Measurements from ENCODE around the gene DLGAP1. TPM values are rescaled to one million over a fixed set of nuclear protein-coding genes. Genes with fewer than 3 reads are reported as not detected.

DLGAP1 gene
- total and polyA plus RNA-seq, 2 of the 13 experiments (the other 11 are each of a cell fraction or from before 2014, with no cell fraction given), result 0.01 TPM; not detected in 1

GRCh38 chr18:3960977-3961376, 494.1 kb downstream of the DLGAP1 start (continued):
- TF ChIP-seq HNRNPK (IDR thresholded peaks at IDR 0.05; ENCODE audit: low read depth, low read length, poor library complexity, severe bottlenecking) (no peak), HMG20A (CRISPR knock-in tag; IDR thresholded peaks at IDR 0.05; ENCODE audit: borderline replicate concordance) (no peak), ZNF709 (CRISPR knock-in tag; IDR thresholded peaks at IDR 0.05) (no peak), SP5 (CRISPR knock-in tag; IDR thresholded peaks at IDR 0.05; ENCODE audit: borderline replicate concordance, low read depth) (no peak), ZNF572 (CRISPR knock-in tag; IDR thresholded peaks at IDR 0.05) (no peak), ATF2 (CRISPR knock-in tag; IDR thresholded peaks at IDR 0.05) (no peak)

- ChIA-PET POLR2A (no interaction called here), CTCF (ENCODE audit: low intra/inter-chr PET ratio, low total read pairs) (no interaction called here)
- 2% methylated on average over 4 of the region's 4 CpGs for WGBS (ENCODE audit: low lambda C conversion rate)
- Histone ChIP-seq H4K20me1 (ENCODE audit: insufficient read depth, low read length) (no peaks in the 10 kb centered on the region), H3K4me2 (ENCODE audit: low read depth, low read length) (no peak overlapping the region), H3K27me3 (ENCODE audit: control insufficient read depth in 1 of 2, insufficient read depth in 2 of 2, low read length in 2 of 2) (peaks cover 0 to 6% of the 10 kb centered on the region in 2 experiments; a peak in 1 of 5 replicates), H3K4me3 (replicated peaks in 1 of 3; ENCODE audit: insufficient read depth in 1 of 3, low read depth in 2 of 3, low read length in 3 of 3) (no peak overlapping the region), H3K79me2 (ENCODE audit: insufficient read depth, low read length) (no peaks in the 10 kb centered on the region), H3K36me3 (replicated peaks in 1 of 2; ENCODE audit: control insufficient read depth in 1 of 2, insufficient read depth in 2 of 2, low read length in 2 of 2) (no peaks in the 10 kb centered on the region), H3K4me1 (ENCODE audit: insufficient read depth, low read length) (no peaks in the 10 kb centered on the region), H3K9ac (ENCODE audit: insufficient read depth, low read depth, low read length) (no peak overlapping the region), H3K9me3 (ENCODE audit: low read length) (no peaks in the 10 kb centered on the region), H3K27ac (ENCODE audit: extremely low read length, insufficient read depth, low read length) (no peak overlapping the region), H2AFZ (ENCODE audit: low read length) (no peak overlapping the region)
- intact Hi-C loops (cut with micrococcal nuclease; ENCODE audit: unreplicated experiment), result loop anchor here (1.0 kb wide), 1 partner anchor 39 kb away; no protein-coding TSS in a partner anchor
- in situ Hi-C loops (cut with HindIII; ENCODE audit: extremely low pct_ligation_motif_present, low pct_unique_long_range_greater_than_20kb), result no loop called here
- no TSS peak for BruUV-seq (replicated peaks)
- FAIRE-seq (no peak), DNase-seq (ENCODE audit: low spot score) (no peak), ATAC-seq (no peak)
- TF ChIP-seq SAFB2 (CRISPR knock-in tag; IDR thresholded peaks at IDR 0.05; ENCODE audit: borderline replicate concordance, low read depth) (no peak), TEAD2 (CRISPR knock-in tag; IDR thresholded peaks at IDR 0.05) (no peak), MAFF (IDR thresholded peaks at IDR 0.05; ENCODE audit: low read depth, low read length) (no peak), TOPORS (CRISPR knock-in tag; IDR thresholded peaks at IDR 0.05) (no peak), ZNF703 (CRISPR knock-in tag; IDR thresholded peaks at IDR 0.05; ENCODE audit: borderline replicate concordance) (no peak), ZBTB37 (CRISPR knock-in tag; IDR thresholded peaks at IDR 0.05) (no peak), ZC3H13 (CRISPR knock-in tag; IDR thresholded peaks at IDR 0.05) (no peak), ZNF772 (CRISPR knock-in tag; IDR thresholded peaks at IDR 0.05) (no peak), MXD4 (CRISPR knock-in tag; IDR thresholded peaks at IDR 0.05) (no peak), THRA (CRISPR knock-in tag; IDR thresholded peaks at IDR 0.05; ENCODE audit: borderline replicate concordance) (no peak)
These were observed 495.0 kb downstream of the DLGAP1 start for GRCh38 chr18:3960142-3960541.

All from HepG2 (cell line).